HG03103 (cell line): ENCODE results near the gene FBN1.

Experiments used
- ATAC-seq: cut with Tn5 transposase; IDR thresholded peaks from one replicate; pipeline ENCODE4 v1.9.1; 2021; ENCODE audit warnings: low read depth; ENCODE audit not compliant: unreplicated experiment

The FBN1 gene

GRCh38 chr15:48625126-48625525, 20.4 kb downstream of the FBN1 start:
- no peak for ATAC-seq

- no peak for ATAC-seq
These were observed 20.8 kb downstream of the FBN1 start for GRCh38 chr15:48624700-48625099.

GRCh38 chr15:48623456-48623855, 22.1 kb downstream of the FBN1 start:
- no peak for ATAC-seq

GRCh38 chr15:48622237-48622636, 23.3 kb downstream of the FBN1 start:
- no peak for ATAC-seq

GRCh38 chr15:48619446-48619845, 26.1 kb downstream of the FBN1 start:
- ATAC-seq = no peak

- ATAC-seq = no peak
These were observed 27.9 kb downstream of the FBN1 start for GRCh38 chr15:48617619-48618018.

GRCh38 chr15:48616216-48616615, 29.3 kb downstream of the FBN1 start:
- ATAC-seq = no peak

- no peak for ATAC-seq
These were observed 31.5 kb downstream of the FBN1 start for GRCh38 chr15:48614051-48614450.

GRCh38 chr15:48609486-48609885, 36.0 kb downstream of the FBN1 start:
- ATAC-seq = no peak

- no peak for ATAC-seq
These were observed 37.7 kb downstream of the FBN1 start for GRCh38 chr15:48607846-48608245.

- no peak for ATAC-seq
These were observed 40.9 kb downstream of the FBN1 start for GRCh38 chr15:48604567-48604966.

GRCh38 chr15:48603922-48604321, 41.6 kb downstream of the FBN1 start:
- no peak for ATAC-seq

GRCh38 chr15:48603123-48603500, 42.4 kb downstream of the FBN1 start:
- ATAC-seq = no peak

GRCh38 chr15:48602358-48603122, 43.0 kb downstream of the FBN1 start:
- ATAC-seq = no peak

GRCh38 chr15:48601095-48601494, 44.4 kb downstream of the FBN1 start:
- ATAC-seq = no peak

- no peak for ATAC-seq
These were observed 48.7 kb downstream of the FBN1 start for GRCh38 chr15:48596841-48597240.

- no peak for ATAC-seq
These were observed 49.1 kb downstream of the FBN1 start for GRCh38 chr15:48596415-48596814.

- ATAC-seq = no peak
These were observed 49.5 kb downstream of the FBN1 start for GRCh38 chr15:48595981-48596380.

- ATAC-seq = no peak
These were observed 52.6 kb downstream of the FBN1 start for GRCh38 chr15:48592933-48593332.

- no peak for ATAC-seq
These were observed 53.2 kb downstream of the FBN1 start for GRCh38 chr15:48592221-48592731.

- no peak for ATAC-seq
These were observed 54.8 kb downstream of the FBN1 start for GRCh38 chr15:48590723-48591122.

GRCh38 chr15:48584812-48585563, 60.5 kb downstream of the FBN1 start:
- ATAC-seq = no peak
